OCI-LY7 (cell line): ENCODE results near the gene FAM240A. TPM values are rescaled to one million over a fixed set of nuclear protein-coding genes. Genes with fewer than 3 reads are reported as not detected.
A peak's percentile ranks its signal among the peaks of the same experiment; 100 is the strongest.

ENCODE experiments used
- BruUV-seq: library from RNA; stranded (reverse); fragments of 400-500 nt; replicated peaks from 2 replicates; lab custom pipeline; 2021; lab: Mats Ljungman, UMichigan
- CTCF ChIA-PET: fragments of 300-600 bp; sonication (Branson Sonifier 250); formaldehyde crosslinking; loops from one replicate; lab custom pipeline; 2022; ENCODE audit warnings: antibody characterized with exemption; ENCODE audit not compliant: unreplicated experiment; lab: Charles Lee
- POLR2A ChIA-PET: fragments of 300-600 bp; sonication (Branson Sonifier 250); formaldehyde crosslinking; loops from one replicate; lab custom pipeline; 2022; ENCODE audit warnings: antibody characterized with exemption; lab: Charles Lee
- DNase-seq: peaks from one replicate; pipeline ENCODE4 v3.0.0-alpha.2; 2015; ENCODE audit warnings: low spot score
- H2AFZ ChIP-seq: fragments of 200-600 bp; sonication (generic), shearing (Covaris generic); 2 replicates; pipeline ENCODE4 v1.6.1; 2014; ENCODE audit warnings: mild to moderate bottlenecking, antibody characterized with exemption, low read length, moderate library complexity
- H3K27ac ChIP-seq: fragments of 200-600 bp; sonication (generic); 2 replicates; pipeline ENCODE4 v1.5.1; 2014; ENCODE audit warnings: mixed run types, low read depth, mild to moderate bottlenecking, moderate library complexity, low read length, inconsistent platforms; ENCODE audit not compliant: poor library complexity, severe bottlenecking
- H3K36me3 ChIP-seq: fragments of 200-600 bp; sonication (generic); 2 replicates; pipeline ENCODE4 v1.6.1; 2014; ENCODE audit warnings: mild to moderate bottlenecking, antibody characterized with exemption, low read length, moderate library complexity, mixed read lengths; ENCODE audit not compliant: insufficient read depth
- H3K4me1 ChIP-seq: fragments of 200-600 bp; sonication (generic); 2 replicates; pipeline ENCODE4 v1.5.1; 2014; ENCODE audit warnings: mild to moderate bottlenecking, low read length; ENCODE audit not compliant: insufficient read depth, poor library complexity, severe bottlenecking
- H3K4me2 ChIP-seq: fragments of 200-600 bp; sonication (generic); 2 replicates; pipeline ENCODE4 v1.6.1; 2014; ENCODE audit warnings: mild to moderate bottlenecking, low read length
- H3K4me3 ChIP-seq: fragments of 200-600 bp; sonication (generic); 2 replicates; pipeline ENCODE4 v1.5.1; 2014; ENCODE audit warnings: mild to moderate bottlenecking, low read depth, low read length; ENCODE audit not compliant: poor library complexity, severe bottlenecking
- H3K79me2 ChIP-seq: fragments of 200-600 bp; sonication (generic); 2 replicates; pipeline ENCODE4 v1.6.1; 2016; ENCODE audit warnings: low read depth, mild to moderate bottlenecking, low read length, moderate library complexity, mixed read lengths; ENCODE audit not compliant: insufficient read depth
- H3K9me2 ChIP-seq: fragments of 200-600 bp; sonication (generic); 2 replicates; pipeline ENCODE4 v1.6.1; 2016; ENCODE audit warnings: mild to moderate bottlenecking, low read length, mixed read lengths; ENCODE audit not compliant: insufficient read depth
- H3K9me3 ChIP-seq: fragments of 200-600 bp; sonication (generic); 2 replicates; pipeline ENCODE4 v1.6.1; 2014; ENCODE audit warnings: mild to moderate bottlenecking, mixed run types, low read length, mixed read lengths
- H4K20me1 ChIP-seq: fragments of 200-600 bp; sonication (generic); 2 replicates; pipeline ENCODE4 v1.6.1; 2014; ENCODE audit warnings: mild to moderate bottlenecking, antibody characterized with exemption, low read length, moderate library complexity, mixed read lengths; ENCODE audit not compliant: insufficient read depth
- EZH2phosphoT487 ChIP-seq: fragments of 200-600 bp; sonication (generic); IDR thresholded peaks from 2 replicates; pipeline ENCODE4 v1.6.1; 2018; ENCODE audit warnings: low read depth, borderline replicate concordance, mild to moderate bottlenecking, mixed run types, antibody characterized with exemption, low read length, moderate library complexity, mixed read lengths
- intact Hi-C: fragments of 100-400 bp; cut with micrococcal nuclease; formaldehyde crosslinking; loops from one replicate; pipeline ENCODE4 v1.10.0; 2022; ENCODE audit not compliant: unreplicated experiment
- total RNA-seq, 2 experiments: library from RNA; depleted of rRNA in 1 of 2; stranded (reverse); fragments of >200 nt in 1 of 2; shearing (Covaris generic) in 1 of 2; gene quantifications; 2 replicates each; pipeline ENCODE4 v1.2.3, GENCODE V29; 2014 to 2022
- TF ChIP-seq, protein P1 (sequence below): fragments of 200-600 bp; sonication (generic); conservative IDR thresholded peaks from 2 replicates; pipeline ENCODE4 v1.5.1; 2014; ENCODE audit warnings: mild to moderate bottlenecking, antibody characterized with exemption, low read length, moderate library complexity, mixed read lengths

FAM240A gene
- total RNA-seq, 2 experiments from 2014 or later, result not detected

DNA sequence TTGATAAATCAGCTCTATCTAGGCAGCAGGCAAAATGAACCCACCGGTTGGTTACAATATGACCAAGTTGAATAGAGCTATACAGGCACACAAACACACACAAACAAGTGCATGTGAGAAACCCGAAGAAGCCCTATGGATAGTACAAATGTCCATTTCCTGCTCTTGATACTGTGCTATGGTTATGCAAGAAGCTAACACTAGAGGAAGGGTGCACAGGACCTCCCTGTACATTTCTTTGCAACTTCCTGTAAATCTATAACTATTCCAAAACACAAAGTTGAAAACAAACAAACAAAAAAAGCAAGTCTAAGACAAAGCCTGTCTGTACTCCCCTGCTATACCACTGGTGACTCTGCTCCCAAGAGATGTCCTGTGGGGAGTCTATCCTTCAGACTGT lies 8.2 kb upstream of the FAM240A start:
- TF ChIP-seq, protein P1, sequence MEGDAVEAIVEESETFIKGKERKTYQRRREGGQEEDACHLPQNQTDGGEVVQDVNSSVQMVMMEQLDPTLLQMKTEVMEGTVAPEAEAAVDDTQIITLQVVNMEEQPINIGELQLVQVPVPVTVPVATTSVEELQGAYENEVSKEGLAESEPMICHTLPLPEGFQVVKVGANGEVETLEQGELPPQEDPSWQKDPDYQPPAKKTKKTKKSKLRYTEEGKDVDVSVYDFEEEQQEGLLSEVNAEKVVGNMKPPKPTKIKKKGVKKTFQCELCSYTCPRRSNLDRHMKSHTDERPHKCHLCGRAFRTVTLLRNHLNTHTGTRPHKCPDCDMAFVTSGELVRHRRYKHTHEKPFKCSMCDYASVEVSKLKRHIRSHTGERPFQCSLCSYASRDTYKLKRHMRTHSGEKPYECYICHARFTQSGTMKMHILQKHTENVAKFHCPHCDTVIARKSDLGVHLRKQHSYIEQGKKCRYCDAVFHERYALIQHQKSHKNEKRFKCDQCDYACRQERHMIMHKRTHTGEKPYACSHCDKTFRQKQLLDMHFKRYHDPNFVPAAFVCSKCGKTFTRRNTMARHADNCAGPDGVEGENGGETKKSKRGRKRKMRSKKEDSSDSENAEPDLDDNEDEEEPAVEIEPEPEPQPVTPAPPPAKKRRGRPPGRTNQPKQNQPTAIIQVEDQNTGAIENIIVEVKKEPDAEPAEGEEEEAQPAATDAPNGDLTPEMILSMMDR, result no peak
- TF ChIP-seq EZH2phosphoT487, result no peak
- no peaks in the 10 kb centered on the region for H3K9me3 ChIP-seq
- H3K27ac ChIP-seq, result no peak overlapping the region
- no peaks in the 10 kb centered on the region for H4K20me1 ChIP-seq
- ChIA-PET CTCF (no interaction called here), POLR2A (no interaction called here)
- H3K4me1 ChIP-seq, result no peaks in the 10 kb centered on the region
- no peak for DNase-seq
- intact Hi-C loops, result no loop called here
- H3K79me2 ChIP-seq, result no peaks in the 10 kb centered on the region
- no peaks in the 10 kb centered on the region for H3K36me3 ChIP-seq
- no peaks in the 10 kb centered on the region for H3K9me2 ChIP-seq
- no peak overlapping the region for H2AFZ ChIP-seq
- H3K4me2 ChIP-seq, result no peak overlapping the region
- H3K4me3 ChIP-seq, result no peak overlapping the region
- BruUV-seq, result no TSS peak

DNA sequence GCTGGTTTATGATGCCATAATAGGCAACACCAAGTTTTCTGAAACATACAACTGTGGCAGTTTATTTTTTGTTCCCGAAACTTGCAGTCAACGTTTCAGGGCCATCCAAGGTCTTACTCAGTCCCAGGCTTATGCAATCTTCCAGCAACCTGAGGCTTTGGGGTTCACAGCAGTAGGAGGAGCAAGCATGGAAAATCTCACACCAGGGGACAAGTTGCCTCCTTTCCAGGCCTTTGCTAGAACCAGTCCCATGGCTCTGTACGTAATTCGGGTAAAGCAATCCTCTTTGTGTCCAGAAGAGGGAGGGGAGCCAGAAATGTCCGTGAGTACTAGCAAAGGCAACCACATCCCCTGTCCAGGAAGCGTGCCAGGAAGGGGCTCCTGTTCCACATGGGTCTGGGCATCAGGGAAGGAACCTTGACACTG lies 4.7 kb upstream of the FAM240A start:
- ChIA-PET CTCF (no interaction called here), POLR2A (interaction anchor here (0.7 kb wide), 1 partner anchor 120 kb away, joined by 3 read pairs; no protein-coding TSS in a partner anchor)
- H3K4me2 ChIP-seq, result no peak overlapping the region
- H2AFZ ChIP-seq, result no peak overlapping the region
- TF ChIP-seq EZH2phosphoT487, result no peak
- TF ChIP-seq, protein P1, result peak; percentile 38; the same call in 1 of the 2 replicates
- no peaks in the 10 kb centered on the region for H3K79me2 ChIP-seq
- no peaks in the 10 kb centered on the region for H3K4me1 ChIP-seq
- intact Hi-C loops, result no loop called here
- H3K27ac ChIP-seq, result no peak overlapping the region
- H3K9me3 ChIP-seq, result no peaks in the 10 kb centered on the region
- H4K20me1 ChIP-seq, result no peaks in the 10 kb centered on the region
- no peak overlapping the region for H3K4me3 ChIP-seq
- DNase-seq, result no peak
- no peaks in the 10 kb centered on the region for H3K36me3 ChIP-seq
- no peaks in the 10 kb centered on the region for H3K9me2 ChIP-seq
- no TSS peak for BruUV-seq

DNA sequence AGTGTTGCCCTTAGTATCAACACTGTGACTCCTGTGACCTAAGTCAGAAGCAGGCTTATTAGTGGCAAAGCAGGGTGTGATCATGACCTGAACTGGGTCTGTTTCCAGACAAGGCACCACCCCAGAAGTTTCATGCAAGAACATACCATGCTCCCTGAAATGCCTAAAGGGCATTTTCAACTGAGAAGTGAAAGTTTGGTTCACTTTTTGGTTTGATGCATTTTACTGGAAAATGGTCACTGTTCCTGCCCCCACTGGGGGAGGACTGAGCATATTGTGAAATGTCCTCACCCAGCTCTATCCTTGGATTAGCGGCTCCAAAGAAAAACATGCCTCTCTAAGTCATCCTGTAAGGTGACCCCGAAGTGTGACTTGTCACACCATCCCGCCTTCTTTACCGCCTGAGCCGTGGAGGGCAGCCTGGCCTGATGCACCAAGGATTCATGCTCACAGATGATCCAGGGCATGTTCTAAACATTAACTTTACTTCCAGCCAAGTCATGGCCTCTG lies 3.1 kb upstream of the FAM240A start:
- BruUV-seq, result no TSS peak
- H3K9me2 ChIP-seq, result no peaks in the 10 kb centered on the region

More for the DNA sequence above, 3.1 kb upstream of the FAM240A start:
- POLR2A ChIA-PET, result interaction anchor here (0.6 kb wide), 1 partner anchor 368 kb away, joined by 3 read pairs; no protein-coding TSS in a partner anchor
- no peaks in the 10 kb centered on the region for H3K36me3 ChIP-seq
- TF ChIP-seq, protein P1, result no peak
- no peak for TF ChIP-seq EZH2phosphoT487
- H3K27ac ChIP-seq, result no peak overlapping the region
- no peak overlapping the region for H2AFZ ChIP-seq
- no peaks in the 10 kb centered on the region for H4K20me1 ChIP-seq
- no peaks in the 10 kb centered on the region for H3K4me1 ChIP-seq
- intact Hi-C loops, result no loop called here
- CTCF ChIA-PET, result no interaction called here
- no peaks in the 10 kb centered on the region for H3K79me2 ChIP-seq
- DNase-seq, result no peak
- H3K4me2 ChIP-seq, result no peak overlapping the region
- H3K9me3 ChIP-seq, result no peaks in the 10 kb centered on the region
- no peak overlapping the region for H3K4me3 ChIP-seq
